PC-9 (cell line): Measurements from ENCODE around the gene USP2. TPM values are rescaled to one million over a fixed set of nuclear protein-coding genes. Genes with fewer than 3 reads are reported as not detected.
A peak's percentile ranks its signal among the peaks of the same experiment; 100 is the strongest.

Source experiments
- BruUV-seq: library from RNA; stranded (reverse); fragments of 400-500 nt; replicated peaks from 2 replicates; lab custom pipeline; 2021; lab: Mats Ljungman, UMichigan
- CTCF ChIA-PET: fragments of 300-600 bp; sonication (Branson Sonifier 250); formaldehyde crosslinking; loops from one replicate; lab custom pipeline; 2022; ENCODE audit warnings: antibody characterized with exemption; lab: Charles Lee
- POLR2A ChIA-PET: fragments of 300-600 bp; sonication (Branson Sonifier 250); formaldehyde crosslinking; loops from one replicate; lab custom pipeline; 2022; ENCODE audit warnings: antibody characterized with exemption; ENCODE audit not compliant: unreplicated experiment; lab: Charles Lee
- DNase-seq, 2 experiments: peaks; one replicate each; pipeline versions ENCODE4 v3.0.0 to v3.0.0-alpha.2; 2015 to 2022; ENCODE audit warnings: mixed read lengths in 1 of 2
- H2AFZ ChIP-seq: fragments of 200-600 bp; sonication (generic); 2 replicates; pipeline ENCODE4 v1.8.1; 2017; ENCODE audit warnings: antibody characterized with exemption
- H3F3A ChIP-seq: fragments of 200-600 bp; sonication (generic); 2 replicates; pipeline ENCODE4 v1.8.1; 2017; ENCODE audit warnings: antibody characterized with exemption, mild to moderate bottlenecking, low read depth; ENCODE audit not compliant: insufficient read depth
- H3K27ac ChIP-seq: fragments of 200-600 bp; sonication (generic); 2 replicates; pipeline ENCODE4 v1.6.1; 2016; ENCODE audit warnings: mixed run types
- H3K27me3 ChIP-seq: fragments of 200-600 bp; sonication (generic); 2 replicates; pipeline ENCODE4 v1.6.1; 2016; ENCODE audit warnings: low read depth, mixed run types; ENCODE audit not compliant: insufficient read depth
- H3K36me3 ChIP-seq: fragments of 200-600 bp; sonication (generic); 2 replicates; pipeline ENCODE4 v1.6.1; 2016; ENCODE audit warnings: low read depth, mixed run types
- H3K4me1 ChIP-seq: fragments of 200-600 bp; sonication (generic); replicated peaks from 2 replicates; pipeline ENCODE4 v1.6.1; 2016; ENCODE audit warnings: mixed run types; ENCODE audit not compliant: insufficient read depth
- H3K4me2 ChIP-seq: fragments of 200-600 bp; sonication (generic); 2 replicates; pipeline ENCODE4 v1.6.1; 2017; ENCODE audit warnings: mixed run types
- H3K4me3 ChIP-seq: fragments of 200-600 bp; sonication (generic); 2 replicates; pipeline ENCODE4 v1.6.1; 2016; ENCODE audit warnings: mixed run types
- H3K79me2 ChIP-seq: fragments of 200-600 bp; sonication (generic); 2 replicates; pipeline ENCODE4 v1.6.1; 2017; ENCODE audit warnings: low read depth, mixed run types
- H3K9me2 ChIP-seq: fragments of 200-600 bp; sonication (generic); 2 replicates; pipeline ENCODE4 v1.8.1; 2017; ENCODE audit warnings: mild to moderate bottlenecking; ENCODE audit not compliant: insufficient read depth
- H3K9me3 ChIP-seq: fragments of 200-600 bp; sonication (generic); 2 replicates; pipeline ENCODE4 v1.8.1; 2016; ENCODE audit warnings: low read depth; ENCODE audit not compliant: insufficient read depth
- H4K20me1 ChIP-seq: fragments of 200-600 bp; sonication (generic); 2 replicates; pipeline ENCODE4 v1.8.1; 2017; ENCODE audit not compliant: insufficient read depth
- EZH2 ChIP-seq: fragments of 200-600 bp; sonication (generic); IDR thresholded peaks from 2 replicates; pipeline ENCODE4 v1.8.0; 2017; ENCODE audit warnings: antibody characterized with exemption, low read depth
- intact Hi-C: fragments of 100-400 bp; cut with micrococcal nuclease; formaldehyde crosslinking; loops from one replicate; pipeline ENCODE4 v1.10.0; 2022; ENCODE audit not compliant: unreplicated experiment
- total RNA-seq: library from RNA; stranded (reverse); gene quantifications from 2 replicates; pipeline ENCODE4 v1.2.3, GENCODE V29; 2021
- TF ChIP-seq, protein P1 (sequence below): fragments of 200-600 bp; sonication (generic); conservative IDR thresholded peaks from 2 replicates; pipeline ENCODE4 v1.6.1; 2017; ENCODE audit warnings: mixed run types, antibody characterized with exemption, mild to moderate bottlenecking, moderate library complexity

USP2 gene
- total RNA-seq, 1 experiment from 2014 or later, result 2.1 TPM

DNA sequence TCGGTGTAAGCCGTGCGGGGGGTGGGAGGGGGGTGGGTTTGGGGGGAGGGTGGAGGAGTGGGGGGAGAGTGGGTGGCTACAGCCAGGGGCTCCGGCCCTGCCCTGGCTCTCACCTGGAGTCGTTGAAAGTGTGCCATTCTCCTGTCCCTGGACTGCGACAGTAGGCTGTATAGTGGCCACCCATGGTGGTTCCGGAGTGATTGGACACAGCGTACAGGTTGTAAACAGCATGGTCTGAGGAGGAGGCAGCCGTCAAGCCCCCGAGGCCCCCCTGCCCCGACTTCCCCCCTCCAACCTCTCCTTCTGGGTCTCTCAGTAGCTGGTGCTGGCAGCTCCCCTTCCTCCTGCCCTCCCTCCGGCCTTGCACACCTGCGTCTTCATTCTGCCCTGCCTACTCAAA is 24.4 kb downstream of the USP2 start:
- no peaks in the 10 kb centered on the region for H3K36me3 ChIP-seq
- H4K20me1 ChIP-seq, result no peaks in the 10 kb centered on the region
- no TSS peak for BruUV-seq
- ChIA-PET POLR2A (interaction anchor here (0.6 kb wide), 1 partner anchor 81 kb away, joined by 4 read pairs; no protein-coding TSS in a partner anchor), CTCF (interaction anchor here (0.6 to 2.4 kb wide), 7 partner anchors 10 to 160 kb away, joined by 3 to 19 read pairs (median 6); no protein-coding TSS in a partner anchor)
- H3K4me3 ChIP-seq, result peak overlapping the region; percentile 71; the same call in 1 of the 2 replicates
- H3K27ac ChIP-seq, result no peak overlapping the region
- H3K4me2 ChIP-seq, result peak overlapping the region; percentile 100
- H3K27me3 ChIP-seq, result no peaks in the 10 kb centered on the region
- no peak overlapping the region for H2AFZ ChIP-seq
- no peak for DNase-seq
- peaks cover 26% of the 10 kb centered on the region for H3K4me1 ChIP-seq
- H3F3A ChIP-seq, result peaks cover 20% of the 10 kb centered on the region
- no peaks in the 10 kb centered on the region for H3K9me3 ChIP-seq
- H3K79me2 ChIP-seq, result no peaks in the 10 kb centered on the region
- TF ChIP-seq EZH2, result no peak
- TF ChIP-seq, protein P1, sequence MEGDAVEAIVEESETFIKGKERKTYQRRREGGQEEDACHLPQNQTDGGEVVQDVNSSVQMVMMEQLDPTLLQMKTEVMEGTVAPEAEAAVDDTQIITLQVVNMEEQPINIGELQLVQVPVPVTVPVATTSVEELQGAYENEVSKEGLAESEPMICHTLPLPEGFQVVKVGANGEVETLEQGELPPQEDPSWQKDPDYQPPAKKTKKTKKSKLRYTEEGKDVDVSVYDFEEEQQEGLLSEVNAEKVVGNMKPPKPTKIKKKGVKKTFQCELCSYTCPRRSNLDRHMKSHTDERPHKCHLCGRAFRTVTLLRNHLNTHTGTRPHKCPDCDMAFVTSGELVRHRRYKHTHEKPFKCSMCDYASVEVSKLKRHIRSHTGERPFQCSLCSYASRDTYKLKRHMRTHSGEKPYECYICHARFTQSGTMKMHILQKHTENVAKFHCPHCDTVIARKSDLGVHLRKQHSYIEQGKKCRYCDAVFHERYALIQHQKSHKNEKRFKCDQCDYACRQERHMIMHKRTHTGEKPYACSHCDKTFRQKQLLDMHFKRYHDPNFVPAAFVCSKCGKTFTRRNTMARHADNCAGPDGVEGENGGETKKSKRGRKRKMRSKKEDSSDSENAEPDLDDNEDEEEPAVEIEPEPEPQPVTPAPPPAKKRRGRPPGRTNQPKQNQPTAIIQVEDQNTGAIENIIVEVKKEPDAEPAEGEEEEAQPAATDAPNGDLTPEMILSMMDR, result no peak
- intact Hi-C loops, result no loop called here
- H3K9me2 ChIP-seq, result no peaks in the 10 kb centered on the region

DNA sequence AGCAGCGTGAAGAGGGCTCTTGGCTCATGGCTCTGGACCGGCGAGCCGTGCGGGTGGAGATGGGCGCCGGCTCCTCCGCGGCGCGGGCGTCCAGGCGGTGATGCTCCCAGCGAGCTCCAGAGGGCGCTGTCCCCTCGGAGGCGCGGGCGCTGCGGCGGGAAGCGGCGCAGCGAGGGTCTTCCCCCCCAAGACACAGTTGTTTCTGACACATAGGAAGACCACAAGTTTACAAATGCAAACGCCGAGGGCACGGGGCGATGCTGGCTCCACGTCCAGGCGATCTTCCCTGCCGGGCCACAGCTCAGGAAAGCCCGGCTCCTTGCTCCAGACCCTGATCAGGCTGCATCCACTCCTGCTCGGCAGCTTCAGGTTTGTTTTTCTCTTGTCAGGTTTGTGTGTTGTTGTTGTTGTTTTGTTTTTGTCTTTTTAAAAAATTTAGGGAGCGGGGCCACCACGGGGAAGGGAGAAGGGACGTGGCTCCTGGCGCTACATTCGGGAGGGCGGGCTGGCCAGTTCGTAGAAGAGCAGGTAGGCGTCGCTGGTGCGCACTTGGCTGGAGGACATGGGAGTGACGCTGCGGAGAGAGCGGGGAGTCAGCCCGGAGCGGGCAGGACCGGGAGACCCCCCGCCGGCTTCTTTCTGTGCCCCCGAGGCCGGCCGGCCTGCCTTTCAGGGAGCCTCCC is 25.0 kb downstream of the USP2 start:
- Histone ChIP-seq H3K79me2 (no peaks in the 10 kb centered on the region), H3F3A (peaks cover 18% of the 10 kb centered on the region), H3K4me2 (peak overlapping the region; percentile 100), H3K9me3 (no peaks in the 10 kb centered on the region), H4K20me1 (no peaks in the 10 kb centered on the region), H3K36me3 (no peaks in the 10 kb centered on the region), H3K27ac (no peak overlapping the region), H3K4me3 (peak overlapping the region; percentile 71), H2AFZ (peak overlapping the region; percentile 99), H3K4me1 (peaks cover 20% of the 10 kb centered on the region), H3K9me2 (no peaks in the 10 kb centered on the region), H3K27me3 (no peaks in the 10 kb centered on the region)
- ChIA-PET CTCF (interaction anchor here (0.5 to 2.4 kb wide), 16 partner anchors 13 to 924 kb away, joined by 3 to 19 read pairs (median 5); partner anchors contain the start of gene USP2), POLR2A (interaction anchor here (0.7 kb wide), 1 partner anchor 30 kb away, joined by 7 read pairs; no protein-coding TSS in a partner anchor)
- no TSS peak for BruUV-seq
- intact Hi-C loops, result loop anchor here (1.0 kb wide), 2 partner anchors 18 to 118 kb away; no protein-coding TSS in a partner anchor
- no peak for TF ChIP-seq EZH2
- TF ChIP-seq, protein P1, result peak; percentile 100
- peak; percentile 61 to 65 for DNase-seq

DNA sequence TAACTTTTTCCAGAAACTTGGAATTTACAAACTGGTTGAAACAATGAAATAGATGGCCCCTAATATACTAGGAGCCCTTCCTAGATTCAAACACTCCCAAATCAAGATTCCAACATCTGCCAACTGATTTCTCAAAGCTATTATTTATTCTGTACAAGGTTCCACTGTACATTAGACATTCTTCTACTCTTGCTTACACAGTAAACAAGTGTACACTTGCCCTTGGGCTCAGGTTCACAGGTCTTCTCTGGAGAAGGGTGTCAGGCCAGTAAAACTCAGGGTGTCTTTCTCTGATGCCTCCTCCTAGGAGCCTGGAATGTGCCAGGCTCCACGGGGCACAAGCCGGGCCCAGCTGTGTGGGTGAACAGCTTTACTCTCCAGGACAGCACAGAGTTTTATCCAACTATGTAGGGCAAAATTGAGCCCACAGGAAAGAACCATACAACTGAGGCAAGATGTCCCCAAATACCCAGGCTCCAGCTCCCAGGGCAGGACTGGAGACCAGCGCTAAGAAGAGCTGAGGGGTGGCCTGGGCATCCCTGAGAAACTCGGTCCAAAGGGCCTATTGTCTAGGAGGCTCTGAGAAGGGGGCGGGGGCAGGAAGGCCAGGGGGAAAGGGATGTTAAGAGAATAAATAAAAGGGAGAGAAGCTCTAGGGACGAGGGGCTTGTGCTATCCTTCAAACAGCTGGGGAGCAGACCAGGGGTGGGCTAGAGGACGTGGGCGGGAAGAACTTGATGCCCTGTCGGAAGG is 26.2 kb downstream of the USP2 start:
- ChIA-PET CTCF (interaction anchor here (0.5 to 2.4 kb wide), 8 partner anchors 12 to 120 kb away, joined by 3 to 19 read pairs (median 4); partner anchors contain the start of gene USP2), POLR2A (no interaction called here)
- Histone ChIP-seq H3K79me2 (no peaks in the 10 kb centered on the region), H3K4me1 (peaks cover 8% of the 10 kb centered on the region), H4K20me1 (no peaks in the 10 kb centered on the region), H3K36me3 (no peaks in the 10 kb centered on the region), H3K4me2 (no peak overlapping the region), H3K4me3 (no peak overlapping the region), H3K27ac (no peak overlapping the region), H3K9me2 (no peaks in the 10 kb centered on the region), H3F3A (peaks cover 11% of the 10 kb centered on the region; the same call in 1 of the 2 replicates), H3K27me3 (0 out of 2 replicates have a peak, but pooled peaks cover 6% of the 10 kb centered on the region), H2AFZ (no peak overlapping the region), H3K9me3 (no peaks in the 10 kb centered on the region)
- DNase-seq, result no peak
- BruUV-seq, result no TSS peak
- intact Hi-C loops, result no loop called here
- TF ChIP-seq, protein P1, result no peak
- no peak for TF ChIP-seq EZH2
